ENCODE measurements around the gene KYNU.
A peak's percentile ranks its signal among the peaks of the same experiment; 100 is the strongest.
"Not testable (repeated sequence)": the region's sequence is repeated elsewhere in the genome, so short reads cannot be mapped to it uniquely, and the experiment has no call there.

KYNU gene

GRCh38 chr2:143081616-143082015, 204.2 kb downstream of the KYNU start:
- no peak for TF ChIP-seq CTCF (IDR thresholded peaks at IDR 0.05; ENCODE audit: low read depth, low read length, missing control alignments)
- in situ Hi-C loops (cut with HindIII; ENCODE audit: low sequenced_read_pairs) = no loop called here
- H3K4me3 ChIP-seq (ENCODE audit: low read depth, low read length) = no peak overlapping the region
- no peak for DNase-seq (ENCODE audit: low read depth)

DNA sequence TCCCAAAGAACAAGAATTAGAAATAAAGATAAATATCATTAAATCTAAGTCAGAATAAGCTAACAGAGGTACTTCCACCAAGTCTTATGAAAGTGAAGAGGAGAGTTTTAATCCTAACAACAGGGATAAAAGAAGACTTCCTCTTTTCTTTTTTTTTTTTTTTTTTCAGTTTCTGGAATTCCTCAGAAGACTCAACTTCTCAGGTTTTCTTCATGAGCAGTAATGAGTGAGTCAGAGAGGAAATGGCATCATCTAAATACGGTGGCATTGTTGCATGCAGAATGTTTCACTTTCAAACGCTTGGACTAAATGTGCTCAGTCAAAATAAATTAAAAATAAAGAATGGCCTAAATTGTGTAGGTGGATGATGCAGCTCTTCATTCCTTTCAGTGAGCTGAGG, 206.2 kb downstream of the KYNU start:
- peak; percentile 53 for DNase-seq (ENCODE audit: low read depth)
- in situ Hi-C loops (cut with HindIII; ENCODE audit: low sequenced_read_pairs) = no loop called here
- TF ChIP-seq CTCF (IDR thresholded peaks at IDR 0.05; ENCODE audit: low read depth, low read length, missing control alignments) = no peak
- H3K4me3 ChIP-seq (ENCODE audit: low read depth, low read length) = no peak overlapping the region

GRCh38 chr2:143084462-143084861, 207.0 kb downstream of the KYNU start:
- in situ Hi-C loops (cut with HindIII; ENCODE audit: low sequenced_read_pairs) = no loop called here
- no peak for DNase-seq (ENCODE audit: low read depth)
- no peak overlapping the region for H3K4me3 ChIP-seq (ENCODE audit: low read depth, low read length)
- TF ChIP-seq CTCF (IDR thresholded peaks at IDR 0.05; ENCODE audit: low read depth, low read length, missing control alignments) = no peak

DNA sequence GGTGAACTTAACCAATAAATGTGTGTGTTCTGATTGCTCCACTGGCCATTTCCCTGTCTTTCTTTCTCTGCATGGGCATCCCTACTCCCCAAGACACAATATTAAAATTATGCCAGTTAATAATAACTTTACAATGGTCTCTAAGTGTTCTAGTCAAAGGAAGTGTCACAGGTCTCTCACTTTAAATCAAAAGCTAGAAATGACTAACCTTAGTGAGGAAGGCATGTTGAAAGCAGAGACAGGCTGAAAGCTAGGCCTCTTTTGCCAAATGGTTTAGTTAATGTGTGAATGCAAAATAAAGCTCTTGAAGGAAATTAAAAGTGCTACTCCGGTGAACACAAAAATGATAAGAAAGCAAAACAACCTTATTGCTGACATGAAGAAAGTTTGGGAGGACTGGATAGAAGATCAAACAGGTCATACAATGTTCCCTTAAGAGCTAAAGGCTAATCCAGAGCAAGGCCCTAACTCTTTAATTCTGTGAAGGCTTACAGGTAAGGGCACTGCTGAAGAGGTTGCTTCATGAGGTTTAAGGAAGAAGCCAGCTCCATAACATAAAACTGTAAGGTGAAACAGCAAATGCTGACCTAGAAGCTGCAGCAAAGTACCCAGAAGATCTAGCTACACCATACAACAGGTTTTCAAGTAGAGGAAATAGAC, 207.8 kb downstream of the KYNU start:
- H3K4me3 ChIP-seq (ENCODE audit: low read depth, low read length) = no peak overlapping the region
- no peak for TF ChIP-seq CTCF (IDR thresholded peaks at IDR 0.05; ENCODE audit: low read depth, low read length, missing control alignments)
- in situ Hi-C loops (cut with HindIII; ENCODE audit: low sequenced_read_pairs) = no loop called here
- no peak for DNase-seq (ENCODE audit: low read depth)

DNA sequence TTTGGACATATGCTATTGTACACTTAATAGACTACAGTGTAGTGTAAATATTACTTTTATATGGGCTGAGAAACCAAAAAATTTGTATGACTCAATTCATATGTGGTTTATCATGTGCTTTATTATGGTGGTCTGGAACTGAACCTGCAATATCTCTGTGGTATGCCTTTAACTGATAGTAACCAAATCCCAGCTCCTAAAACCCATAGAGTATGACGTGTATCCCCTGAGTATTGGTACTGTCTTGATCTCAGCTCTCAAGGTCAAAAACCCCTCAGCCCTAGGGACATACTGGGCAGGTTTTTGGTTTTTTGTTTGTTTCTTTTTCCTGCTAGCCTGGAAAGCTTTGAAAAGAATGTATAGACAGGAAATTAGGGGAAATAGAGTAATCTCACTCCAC, 209.6 kb downstream of the KYNU start:
- TF ChIP-seq CTCF (IDR thresholded peaks at IDR 0.05; ENCODE audit: low read depth, low read length, missing control alignments) = no peak
- DNase-seq (ENCODE audit: low read depth) = no peak
- H3K4me3 ChIP-seq (ENCODE audit: low read depth, low read length) = no peak overlapping the region
- in situ Hi-C loops (cut with HindIII; ENCODE audit: low sequenced_read_pairs) = no loop called here

- DNase-seq (ENCODE audit: low read depth) = no peak
- in situ Hi-C loops (cut with HindIII; ENCODE audit: low sequenced_read_pairs) = no loop called here
- TF ChIP-seq CTCF (IDR thresholded peaks at IDR 0.05; ENCODE audit: low read depth, low read length, missing control alignments) = no peak
- H3K4me3 ChIP-seq (ENCODE audit: low read depth, low read length) = no peak overlapping the region
These were observed 210.9 kb downstream of the KYNU start for GRCh38 chr2:143088388-143088787.

- DNase-seq (ENCODE audit: low read depth); in situ Hi-C loops (cut with HindIII; ENCODE audit: low sequenced_read_pairs); H3K4me3 ChIP-seq (ENCODE audit: low read depth, low read length): not testable (repeated sequence)
These were observed 212.1 kb downstream of the KYNU start for GRCh38 chr2:143089520-143089919.
